IPS-15b (cell line): ENCODE data around the gene DTX4.

Experiments used
- H3K27me3 ChIP-seq: one replicate; pipeline ENCODE4 v1.6.1; 2013; ENCODE audit warnings: low read length; ENCODE audit not compliant: control insufficient read depth, insufficient read depth
- H3K36me3 ChIP-seq: one replicate; pipeline ENCODE4 v1.6.1; 2013; ENCODE audit warnings: low read length; ENCODE audit not compliant: control insufficient read depth, insufficient read depth
- H3K4me1 ChIP-seq: one replicate; pipeline ENCODE4 v1.6.1; 2013; ENCODE audit warnings: mild to moderate bottlenecking, low read length; ENCODE audit not compliant: control insufficient read depth, insufficient read depth
- H3K4me3 ChIP-seq: one replicate; pipeline ENCODE4 v1.5.1; 2013; ENCODE audit warnings: low read depth, low read length
- H3K9ac ChIP-seq: one replicate; pipeline ENCODE4 v1.6.1; 2013; ENCODE audit warnings: low read depth, mild to moderate bottlenecking, low read length
- H3K9me3 ChIP-seq: one replicate; pipeline ENCODE4 v1.6.1; 2013; ENCODE audit warnings: mild to moderate bottlenecking, low read length; ENCODE audit not compliant: control insufficient read depth, insufficient read depth

The DTX4 gene

GRCh38 chr11:59175091-59175501 is 3.2 kb downstream of the DTX4 start:
- Histone ChIP-seq H3K9me3 (no peaks in the 10 kb centered on the region), H3K4me1 (peaks cover 14% of the 10 kb centered on the region), H3K4me3 (no peak overlapping the region), H3K27me3 (no peaks in the 10 kb centered on the region), H3K9ac (no peak overlapping the region), H3K36me3 (no peaks in the 10 kb centered on the region)

- no peaks in the 10 kb centered on the region for H3K9me3 ChIP-seq
- H3K27me3 ChIP-seq, result no peaks in the 10 kb centered on the region
- no peaks in the 10 kb centered on the region for H3K36me3 ChIP-seq
- no peak overlapping the region for H3K4me3 ChIP-seq
- H3K9ac ChIP-seq, result no peak overlapping the region
- H3K4me1 ChIP-seq, result peaks cover 14% of the 10 kb centered on the region
These were observed 4.4 kb downstream of the DTX4 start for GRCh38 chr11:59176330-59176729.

GRCh38 chr11:59178402-59178801 is 6.5 kb downstream of the DTX4 start:
- Histone ChIP-seq H3K27me3 (no peaks in the 10 kb centered on the region), H3K36me3 (peaks cover 5% of the 10 kb centered on the region), H3K9ac (no peak overlapping the region), H3K9me3 (no peaks in the 10 kb centered on the region), H3K4me1 (peaks cover 14% of the 10 kb centered on the region), H3K4me3 (no peak overlapping the region)

GRCh38 chr11:59179121-59179520 is 7.2 kb downstream of the DTX4 start:
- Histone ChIP-seq H3K27me3 (no peaks in the 10 kb centered on the region), H3K4me1 (peaks cover 11% of the 10 kb centered on the region), H3K4me3 (no peak overlapping the region), H3K9ac (no peak overlapping the region), H3K9me3 (no peaks in the 10 kb centered on the region), H3K36me3 (peaks cover 8% of the 10 kb centered on the region)

- Histone ChIP-seq H3K27me3 (no peaks in the 10 kb centered on the region), H3K4me3 (no peak overlapping the region), H3K9ac (no peak overlapping the region), H3K4me1 (peaks cover 2% of the 10 kb centered on the region), H3K9me3 (no peaks in the 10 kb centered on the region), H3K36me3 (peaks cover 8% of the 10 kb centered on the region)
These were observed 8.3 kb downstream of the DTX4 start for GRCh38 chr11:59180168-59180776.

GRCh38 chr11:59180907-59181306 is 9.0 kb downstream of the DTX4 start:
- Histone ChIP-seq H3K9ac (no peak overlapping the region), H3K27me3 (no peaks in the 10 kb centered on the region), H3K4me3 (no peak overlapping the region), H3K36me3 (peaks cover 8% of the 10 kb centered on the region), H3K4me1 (peaks cover 2% of the 10 kb centered on the region), H3K9me3 (no peaks in the 10 kb centered on the region)

- no peaks in the 10 kb centered on the region for H3K27me3 ChIP-seq
- H3K4me3 ChIP-seq, result no peak overlapping the region
- peaks cover 1% of the 10 kb centered on the region for H3K4me1 ChIP-seq
- peaks cover 8% of the 10 kb centered on the region for H3K36me3 ChIP-seq
- H3K9ac ChIP-seq, result no peak overlapping the region
- no peaks in the 10 kb centered on the region for H3K9me3 ChIP-seq
These were observed 10.0 kb downstream of the DTX4 start for GRCh38 chr11:59181746-59182456.

- H3K9ac ChIP-seq, result no peak overlapping the region
- H3K27me3 ChIP-seq, result no peaks in the 10 kb centered on the region
- peaks cover 8% of the 10 kb centered on the region for H3K36me3 ChIP-seq
- no peaks in the 10 kb centered on the region for H3K9me3 ChIP-seq
- no peak overlapping the region for H3K4me3 ChIP-seq
- no peaks in the 10 kb centered on the region for H3K4me1 ChIP-seq
These were observed 10.7 kb downstream of the DTX4 start for GRCh38 chr11:59182457-59183151.

GRCh38 chr11:59183771-59184170 is 11.8 kb downstream of the DTX4 start:
- H3K4me3 ChIP-seq, result no peak overlapping the region
- no peaks in the 10 kb centered on the region for H3K9me3 ChIP-seq
- no peaks in the 10 kb centered on the region for H3K27me3 ChIP-seq
- no peak overlapping the region for H3K9ac ChIP-seq
- no peaks in the 10 kb centered on the region for H3K4me1 ChIP-seq
- peaks cover 8% of the 10 kb centered on the region for H3K36me3 ChIP-seq

- Histone ChIP-seq H3K27me3 (no peaks in the 10 kb centered on the region), H3K4me1 (no peaks in the 10 kb centered on the region), H3K9ac (no peak overlapping the region), H3K36me3 (peaks cover 8% of the 10 kb centered on the region), H3K4me3 (no peak overlapping the region), H3K9me3 (no peaks in the 10 kb centered on the region)
These were observed 12.9 kb downstream of the DTX4 start for GRCh38 chr11:59184691-59185339.

- H3K36me3 ChIP-seq, result peaks cover 8% of the 10 kb centered on the region
- no peaks in the 10 kb centered on the region for H3K9me3 ChIP-seq
- H3K4me1 ChIP-seq, result no peaks in the 10 kb centered on the region
- no peak overlapping the region for H3K4me3 ChIP-seq
- no peak overlapping the region for H3K9ac ChIP-seq
- H3K27me3 ChIP-seq, result no peaks in the 10 kb centered on the region
These were observed 13.5 kb downstream of the DTX4 start for GRCh38 chr11:59185386-59185945.
